Lung (tissue), 12 donors: ENCODE data around the gene NTNG2. TPM values are rescaled to one million over a fixed set of nuclear protein-coding genes. Genes with fewer than 3 reads are reported as not detected.

ENCODE experiments used
- ATAC-seq: fragments of 200-7000 bp; cut with Tn5 transposase; one replicate; pipeline ENCODE4 v1.9.1; 2020; ENCODE audit warnings: moderate number of reproducible peaks; ENCODE audit not compliant: insufficient read depth, low FRiP score
- DNase-seq, 3 donors: peaks; one replicate each; pipeline ENCODE4 v3.0.0-alpha.2; 2013 to 2017
- H3K27ac ChIP-seq, 2 donors: one replicate each; pipeline ENCODE4 v1.5.1; 2013; ENCODE audit warnings: mild to moderate bottlenecking in 2 of 2, moderate library complexity in 2 of 2, control low read depth in 1 of 2, inconsistent platforms in 1 of 2, low read depth in 1 of 2, low read length in 1 of 2
- H3K27me3 ChIP-seq, 3 donors: one replicate each; pipeline ENCODE4 v1.5.1; 2013; ENCODE audit warnings: low read length in 2 of 3; ENCODE audit not compliant: control insufficient read depth in 3 of 3, insufficient read depth in 3 of 3
- H3K36me3 ChIP-seq, 4 donors: one replicate each; pipeline ENCODE4 v1.5.1; 2013; ENCODE audit warnings: low read length in 4 of 4, mild to moderate bottlenecking in 1 of 4, moderate library complexity in 1 of 4; ENCODE audit not compliant: control insufficient read depth in 4 of 4, insufficient read depth in 4 of 4
- H3K4me1 ChIP-seq, 5 donors: one replicate each; pipeline ENCODE4 v1.5.1; 2013; ENCODE audit warnings: low read length in 5 of 5, mild to moderate bottlenecking in 2 of 5, moderate library complexity in 1 of 5; ENCODE audit not compliant: control insufficient read depth in 5 of 5, insufficient read depth in 5 of 5
- H3K4me3 ChIP-seq: one replicate; pipeline ENCODE4 v1.5.1; 2013; ENCODE audit warnings: mild to moderate bottlenecking, control low read depth, moderate library complexity
- H3K9ac ChIP-seq, 2 donors: one replicate each; pipeline ENCODE4 v1.5.1; 2013; ENCODE audit warnings: low read length in 2 of 2, control low read depth in 1 of 2; ENCODE audit not compliant: insufficient read depth in 1 of 2
- H3K9me3 ChIP-seq, 4 donors: one replicate each; pipeline ENCODE4 v1.5.1; 2013; ENCODE audit warnings: low read length in 3 of 4, mild to moderate bottlenecking in 1 of 4, moderate library complexity in 1 of 4; ENCODE audit not compliant: control insufficient read depth in 4 of 4, insufficient read depth in 3 of 4
- CTCF ChIP-seq: IDR thresholded peaks from 2 replicates; pipeline ENCODE4 v1.5.1; 2012; ENCODE audit warnings: mild to moderate bottlenecking; ENCODE audit errors: control extremely low read depth, extremely low read depth
- WGBS, 2 donors: extraction: QIAGEN DNeasy Blood & Tissue Kit; methylation state at CpG; one replicate each; pipeline ENCODE4 v1.1.7; 2013; 5-methylcytosine and 5-hydroxymethylcytosine counted together
- polyA plus RNA-seq, 2 donors: library from polyadenylated mRNA; stranded (reverse); fragments of 200-250 nt; gene quantifications; one replicate each; pipeline ENCODE4 v1.2.1, GENCODE V29; 2013
- total RNA-seq, 2 donors: library from RNA; depleted of rRNA in 1 of 2; stranded (reverse); fragments of >200 nt in 1 of 2; gene quantifications; one replicate each; pipeline ENCODE4 v1.2.1, GENCODE V29; 2014 to 2021
- donor health status: control.
- donor health status: control.
- donor health status: Bipolar disorder and iron deficiency.
- donor health status: healthy.
- donor health status: DM: yes; HTN: yes; CAD: no.

NTNG2 gene
- total and polyA plus RNA-seq, 4 donors = 2.2 to 4.4 (median 2.5) TPM

DNA sequence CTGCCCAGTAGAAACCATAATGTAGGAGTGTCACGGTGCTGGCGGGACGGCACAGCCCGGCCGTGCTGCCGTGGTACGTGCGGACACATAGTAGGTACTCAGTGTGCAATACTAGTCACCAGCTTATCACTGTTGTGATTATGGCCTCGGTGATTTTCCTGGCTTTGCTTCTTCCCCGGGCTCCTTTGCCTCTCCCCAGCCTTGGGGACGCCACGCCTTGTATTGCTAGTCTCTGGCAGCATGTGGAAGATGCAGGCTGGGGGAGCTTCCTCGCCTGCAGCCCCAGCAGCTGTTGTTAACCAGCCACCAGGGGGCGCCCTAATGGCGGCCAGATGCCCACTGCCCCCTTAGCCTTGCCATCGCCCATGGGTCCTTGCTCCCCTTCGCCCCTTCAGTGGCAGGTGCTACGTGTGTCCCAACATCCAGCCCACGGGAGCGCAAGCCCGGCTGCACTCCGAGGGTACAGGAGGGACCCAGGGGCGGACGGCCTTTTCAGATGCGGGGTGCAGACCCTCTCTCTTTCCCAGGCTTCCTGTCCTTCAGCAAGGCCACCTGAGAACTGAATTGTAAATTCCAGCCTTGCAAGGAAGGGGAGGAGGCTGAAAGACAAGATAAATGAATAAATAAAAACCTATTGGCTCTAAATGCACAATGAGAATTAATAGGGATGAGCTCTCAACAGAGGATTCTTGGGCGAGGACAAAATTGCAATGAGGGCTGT, 8.0 kb downstream of the NTNG2 start:
- Histone ChIP-seq H3K36me3 (no peaks in the 10 kb centered on the region), H3K27ac (no peak overlapping the region), H3K27me3 (peaks cover 0 to 47% (median 35%) of the 10 kb centered on the region in 3 donors), H3K9me3 (no peaks in the 10 kb centered on the region), H3K4me3 (no peak overlapping the region), H3K4me1 (peaks cover 0 to 13% (median 0%) of the 10 kb centered on the region in 5 donors), H3K9ac (no peak overlapping the region)
- DNase-seq = peak in 2 of 3 donors; percentile 46 to 51
- 41 to 46% methylated on average over 26 of the region's 26 CpGs for WGBS, 2 donors
- peak; percentile 48 for ATAC-seq
- TF ChIP-seq CTCF = peak; percentile 58

DNA sequence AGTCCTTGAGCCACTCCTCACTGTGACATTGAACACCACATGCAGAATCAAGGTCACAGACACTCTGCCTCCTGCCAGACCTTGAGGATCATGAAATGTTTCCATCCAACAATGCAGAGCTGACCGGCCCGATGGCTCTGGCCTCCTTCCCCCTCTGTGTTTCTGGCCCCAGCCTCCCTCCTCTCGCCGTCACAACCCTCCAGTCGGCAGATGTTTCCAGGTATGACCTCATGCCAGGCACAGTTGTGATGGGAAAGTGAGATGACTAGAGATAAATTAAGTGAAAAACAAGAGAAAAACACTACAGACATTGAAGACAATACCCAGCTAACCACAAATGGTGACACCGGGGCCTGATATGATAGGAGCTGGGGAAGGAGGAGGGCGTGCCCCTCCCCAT, 9.8 kb downstream of the NTNG2 start:
- Histone ChIP-seq H3K9ac (no peak overlapping the region), H3K27ac (no peak overlapping the region), H3K27me3 (peaks cover 0 to 30% (median 19%) of the 10 kb centered on the region in 3 donors), H3K4me1 (peaks cover 0 to 11% (median 0%) of the 10 kb centered on the region in 5 donors), H3K36me3 (no peaks in the 10 kb centered on the region), H3K9me3 (no peaks in the 10 kb centered on the region), H3K4me3 (no peak overlapping the region)
- TF ChIP-seq CTCF = no peak
- 69 to 75% methylated on average over 7 of the region's 7 CpGs for WGBS, 2 donors
- ATAC-seq = no peak
- DNase-seq = no peak

GRCh38 chr9:132172185-132172584, 10.3 kb downstream of the NTNG2 start:
- no peak overlapping the region for H3K4me3 ChIP-seq
- TF ChIP-seq CTCF = no peak
- peaks cover 0 to 11% (median 0%) of the 10 kb centered on the region in 5 donors for H3K4me1 ChIP-seq
- no peak overlapping the region for H3K27ac ChIP-seq
- H3K27me3 ChIP-seq = peaks cover 0 to 25% (median 14%) of the 10 kb centered on the region in 3 donors
- WGBS, 2 donors = 77 to 82% methylated on average over 5 of the region's 5 CpGs
- H3K36me3 ChIP-seq = no peaks in the 10 kb centered on the region
- ATAC-seq (no peak), DNase-seq (no peak)
- H3K9me3 ChIP-seq = no peaks in the 10 kb centered on the region
- H3K9ac ChIP-seq = no peak overlapping the region
